ENCODE data around the gene CDON. TPM values are rescaled to one million over a fixed set of nuclear protein-coding genes. Genes with fewer than 3 reads are reported as not detected.

Gene CDON
- total and polyA plus RNA-seq, 9 of the 15 experiments (the other 6 are each of a cell fraction or from before 2014, with no cell fraction given), result 0.08 to 0.64 (median 0.40) TPM

- TF ChIP-seq, protein P1, sequence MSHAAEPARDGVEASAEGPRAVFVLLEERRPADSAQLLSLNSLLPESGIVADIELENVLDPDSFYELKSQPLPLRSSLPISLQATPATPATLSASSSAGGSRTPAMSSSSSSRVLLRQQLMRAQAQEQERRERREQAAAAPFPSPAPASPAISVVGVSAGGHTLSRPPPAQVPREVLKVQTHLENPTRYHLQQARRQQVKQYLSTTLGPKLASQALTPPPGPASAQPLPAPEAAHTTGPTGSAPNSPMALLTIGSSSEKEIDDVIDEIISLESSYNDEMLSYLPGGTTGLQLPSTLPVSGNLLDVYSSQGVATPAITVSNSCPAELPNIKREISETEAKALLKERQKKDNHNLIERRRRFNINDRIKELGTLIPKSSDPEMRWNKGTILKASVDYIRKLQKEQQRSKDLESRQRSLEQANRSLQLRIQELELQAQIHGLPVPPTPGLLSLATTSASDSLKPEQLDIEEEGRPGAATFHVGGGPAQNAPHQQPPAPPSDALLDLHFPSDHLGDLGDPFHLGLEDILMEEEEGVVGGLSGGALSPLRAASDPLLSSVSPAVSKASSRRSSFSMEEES (CRISPR knock-in tag; IDR thresholded peaks at IDR 0.05), result no peak
- TF ChIP-seq ADNP (tag; IDR thresholded peaks at IDR 0.05) (no peak), CTCF (IDR thresholded peaks at IDR 0.05 in 2 of 3, conservative IDR thresholded peaks at IDR 0.05 in 1 of 3; ENCODE audit: insufficient read depth in 2 of 3, low read depth in 1 of 3, low read length in 3 of 3) (0 out of 6 replicates have a peak, but pooled peaks of 1 of the 3 experiments have one; percentile 22), ZNF551 (CRISPR knock-in tag; IDR thresholded peaks at IDR 0.05) (no peak), HNRNPUL1 (IDR thresholded peaks at IDR 0.05; ENCODE audit: low read length) (no peak), POLR2B (IDR thresholded peaks at IDR 0.05; ENCODE audit: low read depth, partially characterized antibody) (no peak), NCOA1 (IDR thresholded peaks at IDR 0.05; ENCODE audit: low read depth) (peak; percentile 65; the same call in 1 of the 2 replicates), POLR3G (IDR thresholded peaks at IDR 0.05; ENCODE audit: extremely low read depth, insufficient read length, insufficient replicate concordance) (no peak), KDM5B (IDR thresholded peaks at IDR 0.05; ENCODE audit: insufficient replicate concordance, low read depth, low read length) (no peak), SMARCA4 (IDR thresholded peaks at IDR 0.05) (no peak), POLR2G (IDR thresholded peaks at IDR 0.05; ENCODE audit: low read depth, low read length) (peak; percentile 65), NBN (IDR thresholded peaks at IDR 0.05; ENCODE audit: low read depth) (no peak; the same call in 1 of the 2 replicates), GABPB1 (CRISPR knock-in tag; IDR thresholded peaks at IDR 0.05) (no peak), MBD2 (IDR thresholded peaks at IDR 0.05; ENCODE audit: borderline replicate concordance, low read depth) (peak; percentile 97), HNRNPK (IDR thresholded peaks at IDR 0.05; ENCODE audit: low read depth, low read length, poor library complexity, severe bottlenecking) (no peak), RB1 (IDR thresholded peaks at IDR 0.05; ENCODE audit: low read depth) (peak; percentile 93; the same call in 1 of the 2 replicates), NONO (IDR thresholded peaks at IDR 0.05; ENCODE audit: low read depth in 2 of 2, low read length in 1 of 2) (peak in 1 of 2 experiments; percentile 100; a peak in 2 of 4 replicates)
- TF ChIP-seq, protein P2, sequence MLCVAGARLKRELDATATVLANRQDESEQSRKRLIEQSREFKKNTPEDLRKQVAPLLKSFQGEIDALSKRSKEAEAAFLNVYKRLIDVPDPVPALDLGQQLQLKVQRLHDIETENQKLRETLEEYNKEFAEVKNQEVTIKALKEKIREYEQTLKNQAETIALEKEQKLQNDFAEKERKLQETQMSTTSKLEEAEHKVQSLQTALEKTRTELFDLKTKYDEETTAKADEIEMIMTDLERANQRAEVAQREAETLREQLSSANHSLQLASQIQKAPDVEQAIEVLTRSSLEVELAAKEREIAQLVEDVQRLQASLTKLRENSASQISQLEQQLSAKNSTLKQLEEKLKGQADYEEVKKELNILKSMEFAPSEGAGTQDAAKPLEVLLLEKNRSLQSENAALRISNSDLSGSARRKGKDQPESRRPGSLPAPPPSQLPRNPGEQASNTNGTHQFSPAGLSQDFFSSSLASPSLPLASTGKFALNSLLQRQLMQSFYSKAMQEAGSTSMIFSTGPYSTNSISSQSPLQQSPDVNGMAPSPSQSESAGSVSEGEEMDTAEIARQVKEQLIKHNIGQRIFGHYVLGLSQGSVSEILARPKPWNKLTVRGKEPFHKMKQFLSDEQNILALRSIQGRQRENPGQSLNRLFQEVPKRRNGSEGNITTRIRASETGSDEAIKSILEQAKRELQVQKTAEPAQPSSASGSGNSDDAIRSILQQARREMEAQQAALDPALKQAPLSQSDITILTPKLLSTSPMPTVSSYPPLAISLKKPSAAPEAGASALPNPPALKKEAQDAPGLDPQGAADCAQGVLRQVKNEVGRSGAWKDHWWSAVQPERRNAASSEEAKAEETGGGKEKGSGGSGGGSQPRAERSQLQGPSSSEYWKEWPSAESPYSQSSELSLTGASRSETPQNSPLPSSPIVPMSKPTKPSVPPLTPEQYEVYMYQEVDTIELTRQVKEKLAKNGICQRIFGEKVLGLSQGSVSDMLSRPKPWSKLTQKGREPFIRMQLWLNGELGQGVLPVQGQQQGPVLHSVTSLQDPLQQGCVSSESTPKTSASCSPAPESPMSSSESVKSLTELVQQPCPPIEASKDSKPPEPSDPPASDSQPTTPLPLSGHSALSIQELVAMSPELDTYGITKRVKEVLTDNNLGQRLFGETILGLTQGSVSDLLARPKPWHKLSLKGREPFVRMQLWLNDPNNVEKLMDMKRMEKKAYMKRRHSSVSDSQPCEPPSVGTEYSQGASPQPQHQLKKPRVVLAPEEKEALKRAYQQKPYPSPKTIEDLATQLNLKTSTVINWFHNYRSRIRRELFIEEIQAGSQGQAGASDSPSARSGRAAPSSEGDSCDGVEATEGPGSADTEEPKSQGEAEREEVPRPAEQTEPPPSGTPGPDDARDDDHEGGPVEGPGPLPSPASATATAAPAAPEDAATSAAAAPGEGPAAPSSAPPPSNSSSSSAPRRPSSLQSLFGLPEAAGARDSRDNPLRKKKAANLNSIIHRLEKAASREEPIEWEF (CRISPR knock-in tag; IDR thresholded peaks at IDR 0.05), result no peak
Observed at GRCh38 chr11:126062679-126063506, at the start of gene CDON (continued).
